Naive thymus-derived CD4-positive, alpha-beta T cell (primary cell): ENCODE measurements around the gene C5orf34. TPM values are rescaled to one million over a fixed set of nuclear protein-coding genes. Genes with fewer than 3 reads are reported as not detected.
A peak's percentile ranks its signal among the peaks of the same experiment; 100 is the strongest.
"Not testable (repeated sequence)": the region's sequence is repeated elsewhere in the genome, so short reads cannot be mapped to it uniquely, and the experiment has no call there.

Experiments
- ATAC-seq: fragments of 150-1000 bp; cut with Tn5 transposase; 2 replicates; pipeline ENCODE4 v1.10.0; 2021; ENCODE audit warnings: mild to moderate bottlenecking, moderate library complexity
- CTCF ChIA-PET: fragments of 350-600 bp; sonication (Branson Sonifier 250); formaldehyde crosslinking; loops from one replicate; lab custom pipeline; 2021; ENCODE audit warnings: antibody characterized with exemption; lab: Charles Lee
- POLR2A ChIA-PET: fragments of 350-600 bp; sonication (Branson Sonifier 250); formaldehyde crosslinking; loops from one replicate; lab custom pipeline; 2021; ENCODE audit warnings: antibody characterized with exemption, inconsistent platforms; lab: Charles Lee
- DNase-seq, 9 donors: peaks; one replicate each; pipeline versions ENCODE4 v3.0.0 to v3.0.0-alpha.2; 2020 to 2022; ENCODE audit warnings: mixed read lengths in 1 of 9
- H3K27ac ChIP-seq: one replicate; pipeline ENCODE4 v1.7.0; 2013; ENCODE audit warnings: mild to moderate bottlenecking, low read depth, low read length, moderate library complexity
- H3K27me3 ChIP-seq, 2 donors: one replicate each; pipeline ENCODE4 v1.7.0; 2013; ENCODE audit warnings: low read length in 2 of 2, mild to moderate bottlenecking in 2 of 2, moderate library complexity in 2 of 2; ENCODE audit not compliant: control insufficient read depth in 2 of 2, insufficient read depth in 2 of 2
- H3K36me3 ChIP-seq, 3 experiments: 1 replicate in 2 of 3; 2 replicates in 1 of 3; pipeline ENCODE4 v1.7.0; 2013; ENCODE audit warnings: low read length in 3 of 3, mild to moderate bottlenecking in 3 of 3, moderate library complexity in 1 of 3; ENCODE audit not compliant: insufficient read depth in 3 of 3, control insufficient read depth in 2 of 3
- H3K4me1 ChIP-seq, 2 donors: one replicate each; pipeline ENCODE4 v1.7.0; 2013; ENCODE audit warnings: low read length in 2 of 2, mild to moderate bottlenecking in 2 of 2, moderate library complexity in 1 of 2; ENCODE audit not compliant: control insufficient read depth in 2 of 2, insufficient read depth in 2 of 2
- H3K4me3 ChIP-seq: 2 replicates; pipeline ENCODE4 v1.7.0; 2013; ENCODE audit warnings: mild to moderate bottlenecking, low read length
- H3K9me3 ChIP-seq, 3 experiments: 1 replicate in 2 of 3; 2 replicates in 1 of 3; pipeline ENCODE4 v1.7.0; 2013; ENCODE audit warnings: low read length in 3 of 3; ENCODE audit not compliant: control insufficient read depth in 2 of 3
- H3K27ac Mint-ChIP-seq, 9 donors: one replicate each; pipeline ENCODE4 v1.8.0; 2020 to 2022; ENCODE audit warnings: mixed read lengths in 9 of 9, mild to moderate bottlenecking in 8 of 9, moderate library complexity in 5 of 9, inconsistent platforms in 2 of 9
- H3K27me3 Mint-ChIP-seq, 5 donors: one replicate each; pipeline ENCODE4 v1.8.0; 2021 to 2022; ENCODE audit warnings: mixed read lengths in 5 of 5, mild to moderate bottlenecking in 1 of 5
- H3K36me3 Mint-ChIP-seq, 5 donors: one replicate each; pipeline ENCODE4 v1.8.0; 2020 to 2022; ENCODE audit warnings: mixed read lengths in 5 of 5, mild to moderate bottlenecking in 3 of 5, inconsistent platforms in 1 of 5
- H3K4me1 Mint-ChIP-seq, 7 donors: one replicate each; pipeline ENCODE4 v1.8.0; 2020 to 2022; ENCODE audit warnings: mixed read lengths in 7 of 7, mild to moderate bottlenecking in 3 of 7, inconsistent platforms in 1 of 7
- H3K4me3 Mint-ChIP-seq, 10 donors: one replicate each; pipeline ENCODE4 v1.8.0; 2020 to 2022; ENCODE audit warnings: mild to moderate bottlenecking in 10 of 10, mixed read lengths in 10 of 10, moderate library complexity in 6 of 10, inconsistent platforms in 2 of 10
- H3K9me3 Mint-ChIP-seq, 11 donors: one replicate each; pipeline ENCODE4 v1.8.0; 2020 to 2022; ENCODE audit warnings: mixed read lengths in 11 of 11, mild to moderate bottlenecking in 4 of 11, inconsistent platforms in 1 of 11, moderate library complexity in 1 of 11
- intact Hi-C, 2 donors: fragments of 100-400 bp; cut with micrococcal nuclease; formaldehyde crosslinking; loops; one replicate each; pipeline ENCODE4 v1.15.1; 2023
- polyA plus RNA-seq, 2 donors: library from polyadenylated mRNA; unstranded; fragments of 300-500 nt; fragmentation: Illumina TruSeq; gene quantifications; one replicate each; pipeline ENCODE4 v1.2.3, GENCODE V29; 2021
- total RNA-seq, 6 experiments: library from RNA in 5 of 6; stranded (reverse) in 5 of 6; gene quantifications; 1 replicate in 5 of 6; 2 replicates in 1 of 6; pipeline ENCODE4 v1.2.3 and lab custom pipeline; 2021 to 2026

C5orf34 gene
- total and polyA plus RNA-seq, 7 experiments from 2014 or later: 0.77 to 5.2 (median 1.5) TPM

DNA sequence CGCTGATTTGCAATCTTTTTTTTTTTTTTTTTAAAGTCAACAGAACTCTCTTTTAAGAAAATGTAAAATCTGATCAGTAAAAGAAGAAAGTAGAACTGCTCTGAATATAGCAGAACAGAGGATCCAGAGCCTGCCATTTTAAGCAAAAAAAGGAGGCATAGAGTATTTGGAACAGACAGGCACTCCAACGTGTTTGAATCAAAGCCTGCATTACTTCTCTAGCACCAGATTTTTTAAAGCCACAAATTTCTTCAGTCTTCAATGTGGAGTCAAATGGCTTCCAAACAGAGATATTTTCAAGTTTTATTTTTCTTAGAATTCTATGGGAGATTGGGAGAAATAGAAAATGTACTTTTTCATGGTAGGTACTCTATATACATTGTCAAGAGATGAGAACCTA is 36.8 kb upstream of the C5orf34 start:
- intact Hi-C loops: no loop called here
- Mint-ChIP-seq H3K27ac (no peak overlapping the region), H3K36me3 (peaks cover 7 to 15% (median 12%) of the 10 kb centered on the region in 5 donors), H3K4me1 (peaks cover 8 to 26% (median 18%) of the 10 kb centered on the region in 7 donors), H3K9me3 (no peaks in the 10 kb centered on the region), H3K27me3 (no peaks in the 10 kb centered on the region), H3K4me3 (peak overlapping the region in 1 of 10 donors; percentile 9)
- DNase-seq (no peak), ATAC-seq (no peak)
- Histone ChIP-seq H3K4me1 (peaks cover 17 to 31% of the 10 kb centered on the region in 2 donors), H3K36me3 (peaks cover 0 to 29% (median 10%) of the 10 kb centered on the region in 3 experiments), H3K4me3 (no peak overlapping the region), H3K9me3 (no peaks in the 10 kb centered on the region), H3K27ac (peak overlapping the region; percentile 14), H3K27me3 (no peaks in the 10 kb centered on the region)
- ChIA-PET CTCF (interaction anchor here (0.6 kb wide), 3 partner anchors 26 to 1641 kb away, joined by 3 to 6 read pairs (median 5); no protein-coding TSS in a partner anchor), POLR2A (interaction anchor here (0.8 to 2.1 kb wide), 3 partner anchors 68 to 475 kb away, joined by 3 to 12 read pairs (median 4); partner anchors contain the start of gene TMEM267)

DNA sequence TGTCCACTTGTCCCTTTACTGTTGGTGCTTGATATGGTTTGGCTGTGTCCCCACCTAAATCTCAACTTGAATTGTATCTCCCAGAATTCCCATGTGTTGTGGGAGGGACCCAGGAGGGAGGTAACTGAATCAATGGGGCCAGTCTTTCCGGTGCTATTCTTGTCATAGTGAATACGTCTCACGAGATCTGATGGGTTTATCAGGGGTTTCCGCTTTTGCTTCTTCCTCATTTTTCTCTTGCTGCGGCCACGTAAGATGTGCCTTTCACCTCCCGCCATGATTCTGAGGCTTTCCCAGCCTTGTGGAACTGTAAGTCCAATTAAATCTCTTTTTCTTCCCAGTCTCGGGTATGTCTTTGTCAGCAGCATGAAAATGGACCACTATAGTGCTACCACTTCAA is 34.3 kb upstream of the C5orf34 start:
- H3K9me3 Mint-ChIP-seq, intact Hi-C loops, ATAC-seq, DNase-seq, CTCF ChIA-PET, H3K4me3 Mint-ChIP-seq, H3K27me3 ChIP-seq, H3K4me3 ChIP-seq, H3K27me3 Mint-ChIP-seq, H3K27ac ChIP-seq, H3K9me3 ChIP-seq: not testable (repeated sequence)
- Histone ChIP-seq H3K4me1 (peaks cover 0 to 16% of the 10 kb centered on the region in 2 donors), H3K36me3 (peaks cover 9 to 54% (median 27%) of the 10 kb centered on the region in 3 experiments)
- Mint-ChIP-seq H3K4me1 (peaks cover 15 to 36% (median 23%) of the 10 kb centered on the region in 7 donors), H3K27ac (peak overlapping the region in 2 of 9 donors; percentile 34 to 71), H3K36me3 (peaks cover 16 to 35% (median 22%) of the 10 kb centered on the region in 5 donors)
- POLR2A ChIA-PET: interaction anchor here (0.6 kb wide), 1 partner anchor 16 kb away, joined by 4 read pairs; no protein-coding TSS in a partner anchor

DNA sequence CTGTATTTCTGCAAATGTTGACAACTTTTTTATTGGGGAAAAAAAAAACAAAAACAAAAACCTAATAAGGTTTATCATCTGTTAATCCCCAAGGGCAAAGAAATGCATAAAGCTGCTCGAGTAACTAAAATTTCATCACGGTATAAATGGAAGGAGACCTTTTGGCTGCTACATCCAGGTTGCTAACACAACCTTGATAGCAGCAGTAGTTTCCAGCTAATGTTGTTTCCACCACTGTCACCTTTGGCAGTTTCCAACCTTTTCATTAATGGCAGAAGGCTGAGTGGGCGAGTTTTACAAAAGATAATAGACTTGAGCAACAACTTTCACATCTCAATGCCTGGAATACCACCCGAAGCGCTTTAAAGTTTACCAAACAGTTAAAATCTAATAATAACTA is 33.4 kb upstream of the C5orf34 start:
- Histone ChIP-seq H3K27me3 (no peaks in the 10 kb centered on the region), H3K36me3 (peaks cover 12 to 62% (median 27%) of the 10 kb centered on the region in 3 experiments), H3K9me3 (no peaks in the 10 kb centered on the region), H3K27ac (no peak overlapping the region), H3K4me3 (no peak overlapping the region), H3K4me1 (peaks cover 0 to 8% of the 10 kb centered on the region in 2 donors)
- intact Hi-C loops: no loop called here
- DNase-seq: no peak
- ATAC-seq: no peak
- peak overlapping the region in 1 of 9 donors; percentile 8 for H3K27ac Mint-ChIP-seq
- POLR2A ChIA-PET: no interaction called here
- H3K4me1 Mint-ChIP-seq: peaks cover 16 to 38% (median 27%) of the 10 kb centered on the region in 7 donors
- no peaks in the 10 kb centered on the region for H3K9me3 Mint-ChIP-seq
- H3K27me3 Mint-ChIP-seq: no peaks in the 10 kb centered on the region
- H3K36me3 Mint-ChIP-seq: peaks cover 16 to 38% (median 26%) of the 10 kb centered on the region in 5 donors
- no peak overlapping the region for H3K4me3 Mint-ChIP-seq
- CTCF ChIA-PET: no interaction called here

DNA sequence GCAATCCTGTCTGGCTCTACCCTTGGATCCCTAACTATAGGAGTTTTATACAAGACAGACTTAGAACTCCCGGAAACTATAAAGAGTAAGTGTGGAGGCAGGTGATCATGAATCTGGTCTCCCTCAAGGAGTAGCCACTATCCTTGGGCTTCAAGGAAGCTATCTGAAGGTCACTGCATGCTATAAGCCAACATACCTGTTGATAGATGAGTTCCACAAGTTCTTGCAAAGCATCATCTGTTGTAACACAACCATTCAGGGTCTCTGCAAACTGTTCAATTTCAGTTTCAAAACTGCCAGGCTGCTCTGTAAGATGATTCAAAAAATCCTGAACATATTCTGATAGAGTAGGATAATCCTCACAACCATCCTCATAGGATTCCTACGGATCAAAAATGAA is 32.6 kb upstream of the C5orf34 start:
- no peaks in the 10 kb centered on the region for H3K27me3 Mint-ChIP-seq
- H3K4me3 ChIP-seq: no peak overlapping the region
- H3K4me1 Mint-ChIP-seq: peaks cover 16 to 42% (median 31%) of the 10 kb centered on the region in 7 donors
- no peaks in the 10 kb centered on the region for H3K9me3 Mint-ChIP-seq
- H3K36me3 ChIP-seq: peaks cover 14 to 63% (median 27%) of the 10 kb centered on the region in 3 experiments
- no peak overlapping the region for H3K4me3 Mint-ChIP-seq
- ATAC-seq: no peak
- DNase-seq: no peak
- POLR2A ChIA-PET: interaction anchor here (0.6 to 0.8 kb wide), 2 partner anchors 9 to 330 kb away, joined by 5 read pairs; no protein-coding TSS in a partner anchor
- no peaks in the 10 kb centered on the region for H3K27me3 ChIP-seq
- intact Hi-C loops: no loop called here
- no peak overlapping the region for H3K27ac ChIP-seq
- H3K36me3 Mint-ChIP-seq: peaks cover 16 to 45% (median 28%) of the 10 kb centered on the region in 5 donors
- CTCF ChIA-PET: no interaction called here
- H3K9me3 ChIP-seq: no peaks in the 10 kb centered on the region
- peak overlapping the region in 3 of 9 donors; percentile 8 to 84 (median 43) for H3K27ac Mint-ChIP-seq
- H3K4me1 ChIP-seq: peaks cover 0 to 6% of the 10 kb centered on the region in 2 donors

- H3K27me3 Mint-ChIP-seq: no peaks in the 10 kb centered on the region
- H3K9me3 ChIP-seq: no peaks in the 10 kb centered on the region
- H3K4me1 ChIP-seq: no peaks in the 10 kb centered on the region
- H3K4me3 ChIP-seq: no peak overlapping the region
- peaks cover 7 to 32% (median 16%) of the 10 kb centered on the region in 7 donors for H3K4me1 Mint-ChIP-seq
- H3K9me3 Mint-ChIP-seq: no peaks in the 10 kb centered on the region
- no peak overlapping the region for H3K4me3 Mint-ChIP-seq
- ChIA-PET POLR2A (interaction anchor here (0.7 to 3.0 kb wide), 3 partner anchors 12 to 437 kb away, joined by 3 to 11 read pairs (median 3); partner anchors contain the start of gene TMEM267), CTCF (no interaction called here)
- H3K27me3 ChIP-seq: no peaks in the 10 kb centered on the region
- ATAC-seq (no peak), DNase-seq (no peak)
- H3K27ac ChIP-seq: no peak overlapping the region
- peaks cover 12 to 45% (median 19%) of the 10 kb centered on the region in 5 donors for H3K36me3 Mint-ChIP-seq
- H3K36me3 ChIP-seq: peaks cover 21 to 70% (median 29%) of the 10 kb centered on the region in 3 experiments
- intact Hi-C loops: no loop called here
- peak overlapping the region in 2 of 9 donors; percentile 17 to 34 for H3K27ac Mint-ChIP-seq
These were observed 28.5 kb upstream of the C5orf34 start for GRCh38 chr5:43543434-43543833.

DNA sequence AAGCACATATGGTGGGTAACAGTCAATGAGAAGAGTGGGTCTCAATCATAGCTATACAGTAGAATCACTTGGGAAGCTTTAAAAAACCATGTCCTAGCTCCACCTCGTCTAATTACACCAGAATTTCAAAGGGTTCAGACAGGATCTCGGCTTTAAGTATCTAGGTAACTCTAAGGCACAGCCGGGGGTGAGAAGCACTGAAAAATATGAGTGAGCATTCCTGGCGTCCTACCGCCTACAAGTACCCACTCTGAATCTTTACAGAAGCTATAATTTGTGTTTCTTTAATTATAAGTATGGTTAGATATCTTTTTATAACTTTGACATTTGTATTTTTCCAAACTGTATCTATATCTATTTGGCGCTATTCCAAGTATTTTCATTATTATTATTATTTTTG is 25.8 kb upstream of the C5orf34 start:
- Mint-ChIP-seq H3K36me3 (peaks cover 16 to 43% (median 22%) of the 10 kb centered on the region in 5 donors), H3K27ac (peak overlapping the region in 1 of 9 donors; percentile 25), H3K4me3 (no peak overlapping the region), H3K4me1 (peaks cover 5 to 27% (median 16%) of the 10 kb centered on the region in 7 donors), H3K27me3 (no peaks in the 10 kb centered on the region), H3K9me3 (no peaks in the 10 kb centered on the region)
- peaks cover 17 to 58% (median 17%) of the 10 kb centered on the region in 3 experiments for H3K36me3 ChIP-seq
- no peak overlapping the region for H3K27ac ChIP-seq
- ATAC-seq: no peak
- ChIA-PET POLR2A (interaction anchor here (0.6 to 1.0 kb wide), 2 partner anchors 13 to 27 kb away, joined by 4 read pairs; no protein-coding TSS in a partner anchor), CTCF (interaction anchor here (0.6 to 0.8 kb wide), 3 partner anchors 15 to 17 kb away, joined by 3 read pairs; no protein-coding TSS in a partner anchor)
- no peak for DNase-seq
- H3K4me3 ChIP-seq: no peak overlapping the region
- no peaks in the 10 kb centered on the region for H3K9me3 ChIP-seq
- intact Hi-C loops: no loop called here
- H3K27me3 ChIP-seq: no peaks in the 10 kb centered on the region
- H3K4me1 ChIP-seq: no peaks in the 10 kb centered on the region
